Fibroblast of lung (primary cell): ENCODE data around the gene KIAA1755. TPM values are rescaled to one million over a fixed set of nuclear protein-coding genes. Genes with fewer than 3 reads are reported as not detected.
A peak's percentile ranks its signal among the peaks of the same experiment; 100 is the strongest.

ENCODE experiments used
- DNase-seq, 2 donors: peaks; one replicate each; pipeline versions ENCODE4 v3.0.0 to v3.0.0-alpha.2; 2010; ENCODE audit warnings: low read depth in 2 of 2
- H2AFZ ChIP-seq: 2 replicates; pipeline ENCODE4 v1.5.1; 2012; ENCODE audit warnings: low read length, control low read depth, inconsistent platforms
- H3K27ac ChIP-seq: 2 replicates; pipeline ENCODE4 v1.5.1; 2011; ENCODE audit warnings: low read length, control low read depth; ENCODE audit not compliant: insufficient read depth
- H3K27me3 ChIP-seq: 2 replicates; pipeline ENCODE4 v1.5.1; 2011; ENCODE audit warnings: mild to moderate bottlenecking, low read length; ENCODE audit not compliant: control insufficient read depth, insufficient read depth
- H3K36me3 ChIP-seq: 2 replicates; pipeline ENCODE4 v1.5.1; 2011; ENCODE audit warnings: low read length; ENCODE audit not compliant: control insufficient read depth, insufficient read depth
- H3K4me1 ChIP-seq: 2 replicates; pipeline ENCODE4 v1.5.1; 2011; ENCODE audit warnings: low read length; ENCODE audit not compliant: control insufficient read depth, insufficient read depth; ENCODE audit errors: extremely low read depth
- H3K4me2 ChIP-seq: 2 replicates; pipeline ENCODE4 v1.5.1; 2011; ENCODE audit warnings: low read length, control low read depth; ENCODE audit not compliant: insufficient read depth; ENCODE audit errors: extremely low read depth
- H3K4me3 ChIP-seq, 4 experiments: fragments of 200-600 bp in 1 of 4; sonication (generic) in 1 of 4; replicated peaks in 1 of 4; 2 replicates each; pipeline ENCODE4 v1.5.1; 2011 to 2016; ENCODE audit warnings: low read length in 4 of 4, low read depth in 3 of 4, mild to moderate bottlenecking in 3 of 4, control low read depth in 2 of 4, inconsistent platforms in 1 of 4, mixed read lengths in 1 of 4; ENCODE audit not compliant: insufficient read depth in 1 of 4; ENCODE audit errors: control extremely low read depth in 1 of 4
- H3K79me2 ChIP-seq: 2 replicates; pipeline ENCODE4 v1.5.1; 2012; ENCODE audit warnings: mild to moderate bottlenecking, low read length, inconsistent platforms; ENCODE audit not compliant: control insufficient read depth, insufficient read depth
- H3K9ac ChIP-seq: 2 replicates; pipeline ENCODE4 v1.5.1; 2011; ENCODE audit warnings: mild to moderate bottlenecking, low read length, control low read depth; ENCODE audit not compliant: insufficient read depth
- H3K9me3 ChIP-seq: 2 replicates; pipeline ENCODE4 v1.5.1; 2012; ENCODE audit warnings: low read depth, low read length; ENCODE audit not compliant: control insufficient read depth, insufficient read depth
- H4K20me1 ChIP-seq: 2 replicates; pipeline ENCODE4 v1.5.1; 2011; ENCODE audit warnings: low read length; ENCODE audit not compliant: control insufficient read depth, insufficient read depth; ENCODE audit errors: extremely low read depth
- CTCF ChIP-seq, 2 donors: IDR thresholded peaks in 1 of 2; conservative IDR thresholded peaks in 1 of 2; 1 replicate in 1 of 2; 2 replicates in 1 of 2; pipeline ENCODE4 v1.5.1; 2011 to 2012; ENCODE audit warnings: low read length in 2 of 2, control low read depth in 1 of 2, inconsistent platforms in 1 of 2, low read depth in 1 of 2, mild to moderate bottlenecking in 1 of 2
- EZH2 ChIP-seq: IDR thresholded peaks from 2 replicates; pipeline ENCODE4 v1.5.1; 2012; ENCODE audit warnings: low read length, control low read depth, mild to moderate bottlenecking; ENCODE audit errors: missing control alignments
- polyA plus RNA-seq, 2 donors: library from polyadenylated mRNA; depleted of rRNA in 1 of 2; stranded (reverse) in 1 of 2; unstranded in 1 of 2; fragments of >200 nt; gene quantifications; 2 replicates each; pipeline ENCODE4 v1.2.1, GENCODE V29; 2011 to 2012; ENCODE audit warnings: missing spikeins in 1 of 2
- total RNA-seq: library from RNA; depleted of rRNA; stranded (reverse); fragments of >200 nt; gene quantifications from 2 replicates; pipeline ENCODE4 v1.2.1, GENCODE V29; 2014

Gene KIAA1755
- total and polyA plus RNA-seq, 2 donors (not counting 1 experiment from before 2014, with no cell fraction given): 0.60 to 2.8 TPM

GRCh38 chr20:38215194-38216182 is 45.0 kb downstream of the KIAA1755 start:
- DNase-seq: no peak
- no peak overlapping the region for H3K4me3 ChIP-seq
- no peaks in the 10 kb centered on the region for H4K20me1 ChIP-seq
- no peak overlapping the region for H3K27ac ChIP-seq
- peaks cover 22% of the 10 kb centered on the region for H3K4me1 ChIP-seq
- TF ChIP-seq CTCF (conservative IDR thresholded peaks at IDR 0.05 in 1 of 2, IDR thresholded peaks at IDR 0.05 in 1 of 2; ENCODE audit: low read depth in 1 of 2, low read length in 2 of 2) (no peak), EZH2 (no peak)
- H3K27me3 ChIP-seq: no peaks in the 10 kb centered on the region
- H2AFZ ChIP-seq: no peak overlapping the region
- H3K79me2 ChIP-seq: no peaks in the 10 kb centered on the region
- H3K9ac ChIP-seq: no peak overlapping the region
- no peaks in the 10 kb centered on the region for H3K9me3 ChIP-seq
- no peak overlapping the region for H3K4me2 ChIP-seq
- H3K36me3 ChIP-seq: no peaks in the 10 kb centered on the region

DNA sequence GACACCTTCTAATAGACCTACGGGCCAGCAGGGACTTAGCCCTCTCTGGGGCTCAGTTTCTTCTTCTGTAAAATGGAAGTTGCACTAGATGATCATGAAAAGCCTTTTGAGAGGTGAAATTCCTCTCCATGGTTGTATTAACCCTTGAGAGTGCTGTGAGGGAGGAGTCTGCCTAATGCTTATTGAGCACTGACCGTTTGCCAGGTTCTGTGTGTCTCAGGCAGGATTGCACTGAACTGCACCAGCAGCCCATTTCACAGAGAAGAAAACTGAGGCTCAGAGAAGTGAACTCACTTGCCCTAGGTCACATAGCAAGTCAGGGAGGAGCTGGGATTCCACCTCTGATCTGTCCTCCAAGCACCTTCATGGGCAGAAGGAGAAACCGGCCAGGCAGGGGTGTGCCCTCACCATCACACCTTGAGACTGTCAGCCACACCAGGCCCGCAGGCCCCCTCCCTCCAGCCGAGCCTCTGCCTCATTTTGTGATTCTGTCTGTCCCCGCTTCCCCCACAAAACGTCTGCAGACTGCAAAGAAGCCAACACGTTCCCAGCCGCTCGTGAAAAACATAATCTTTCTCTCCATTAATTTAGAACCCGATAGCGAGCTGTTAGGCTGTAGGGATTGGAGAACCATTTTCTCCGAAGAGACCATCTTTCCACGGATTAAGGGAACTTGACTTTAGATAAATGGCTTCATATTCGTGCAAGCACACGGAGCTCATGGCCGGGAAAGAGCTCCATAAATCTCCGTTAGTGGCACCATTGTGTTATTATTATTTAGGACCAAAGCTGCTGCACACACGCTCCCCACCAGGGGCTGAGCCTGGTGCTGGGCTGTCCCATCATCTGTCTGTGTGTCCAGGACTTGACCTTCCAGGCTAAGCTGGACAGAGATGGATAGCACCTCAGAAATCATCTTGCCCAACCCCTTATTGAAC is 46.0 kb downstream of the KIAA1755 start:
- Histone ChIP-seq H4K20me1 (no peaks in the 10 kb centered on the region), H2AFZ (no peak overlapping the region), H3K27me3 (no peaks in the 10 kb centered on the region), H3K36me3 (no peaks in the 10 kb centered on the region), H3K4me1 (peaks cover 26% of the 10 kb centered on the region), H3K9ac (no peak overlapping the region), H3K4me3 (no peak overlapping the region), H3K27ac (no peak overlapping the region), H3K9me3 (no peaks in the 10 kb centered on the region), H3K4me2 (no peak overlapping the region), H3K79me2 (no peaks in the 10 kb centered on the region)
- TF ChIP-seq CTCF (conservative IDR thresholded peaks at IDR 0.05 in 1 of 2, IDR thresholded peaks at IDR 0.05 in 1 of 2; ENCODE audit: low read depth in 1 of 2, low read length in 2 of 2) (peak in 1 of 2 donors; percentile 33), EZH2 (no peak)
- no peak for DNase-seq

GRCh38 chr20:38213607-38213940 is 47.0 kb downstream of the KIAA1755 start:
- no peak overlapping the region for H3K4me3 ChIP-seq
- no peaks in the 10 kb centered on the region for H3K36me3 ChIP-seq
- H4K20me1 ChIP-seq: no peaks in the 10 kb centered on the region
- H3K9ac ChIP-seq: no peak overlapping the region
- no peak overlapping the region for H2AFZ ChIP-seq
- H3K27me3 ChIP-seq: no peaks in the 10 kb centered on the region
- H3K4me2 ChIP-seq: no peak overlapping the region
- no peak for TF ChIP-seq EZH2
- no peak for TF ChIP-seq CTCF (conservative IDR thresholded peaks at IDR 0.05 in 1 of 2, IDR thresholded peaks at IDR 0.05 in 1 of 2; ENCODE audit: low read depth in 1 of 2, low read length in 2 of 2)
- no peak for DNase-seq
- no peak overlapping the region for H3K27ac ChIP-seq
- no peaks in the 10 kb centered on the region for H3K79me2 ChIP-seq
- peaks cover 19% of the 10 kb centered on the region for H3K4me1 ChIP-seq
- H3K9me3 ChIP-seq: no peaks in the 10 kb centered on the region
